H1 (cell line): ENCODE data around the gene HKDC1. TPM values are rescaled to one million over a fixed set of nuclear protein-coding genes. Genes with fewer than 3 reads are reported as not detected.

Experiments
- CTCF ChIA-PET: fragments of 300-600 bp; sonication (Branson Sonifier 250); formaldehyde crosslinking; loops from one replicate; lab custom pipeline; 2021; ENCODE audit not compliant: partially characterized antibody; lab: Charles Lee
- POLR2A ChIA-PET: fragments of 300-600 bp; sonication (Branson Sonifier 250); formaldehyde crosslinking; loops from one replicate; lab custom pipeline; 2021; ENCODE audit warnings: inconsistent platforms; ENCODE audit not compliant: partially characterized antibody; lab: Charles Lee
- DNase-seq, 2 experiments: peaks; one replicate each; pipeline versions ENCODE4 v3.0.0 to v3.0.0-alpha.2; 2010 to 2022; ENCODE audit warnings: low spot score in 2 of 2, low read depth in 1 of 2, mixed read lengths in 1 of 2
- FAIRE-seq: peaks from 2 replicates; lab custom pipeline; 2011; peaks lifted over from hg19 to GRCh38; lab: Jason Lieb, UNC
- H2AFZ ChIP-seq: 2 replicates; pipeline ENCODE4 v1.8.1; 2012; ENCODE audit warnings: low read length, inconsistent platforms
- H2AK5ac ChIP-seq: 2 replicates; pipeline ENCODE4 v1.6.1; 2013; ENCODE audit warnings: low read depth, low read length
- H2BK120ac ChIP-seq: replicated peaks from 2 replicates; pipeline ENCODE3; 2013; ENCODE audit warnings: low read depth, low read length, inconsistent platforms
- H2BK12ac ChIP-seq: 2 replicates; pipeline ENCODE4 v1.6.1; 2013; ENCODE audit warnings: low read depth, low read length
- H2BK15ac ChIP-seq: 2 replicates; pipeline ENCODE4 v1.6.1; 2013; ENCODE audit warnings: low read length
- H2BK20ac ChIP-seq: 2 replicates; pipeline ENCODE4 v1.6.1; 2013; ENCODE audit warnings: low read length
- H2BK5ac ChIP-seq: 2 replicates; pipeline ENCODE4 v1.6.1; 2013; ENCODE audit warnings: low read depth, low read length
- H3K14ac ChIP-seq: 2 replicates; pipeline ENCODE4 v1.6.1; 2013; ENCODE audit warnings: inconsistent platforms; ENCODE audit not compliant: insufficient read length
- H3K18ac ChIP-seq: 2 replicates; pipeline ENCODE4 v1.6.1; 2013; ENCODE audit warnings: low read length; ENCODE audit errors: extremely low read depth
- H3K23ac ChIP-seq: 2 replicates; pipeline ENCODE4 v1.6.1; 2013; ENCODE audit warnings: inconsistent platforms; ENCODE audit not compliant: insufficient read length
- H3K23me2 ChIP-seq: 2 replicates; pipeline ENCODE4 v1.6.1; 2013; ENCODE audit warnings: low read depth, low read length
- H3K27ac ChIP-seq: 2 replicates; pipeline ENCODE4 v1.6.1; 2011; ENCODE audit warnings: low read depth, low read length, inconsistent platforms
- H3K27me3 ChIP-seq, 4 experiments: replicated peaks in 1 of 4; 1 replicate in 1 of 4; 2 replicates in 3 of 4; pipeline versions ENCODE4 v1.6.1 to v1.8.1; 2011 to 2013; ENCODE audit warnings: low read length in 3 of 4, mild to moderate bottlenecking in 3 of 4, inconsistent platforms in 2 of 4, mixed read lengths in 2 of 4, moderate library complexity in 1 of 4; ENCODE audit not compliant: control insufficient read depth in 3 of 4, insufficient read depth in 3 of 4; ENCODE audit errors: extremely low read depth in 1 of 4
- H3K36me3 ChIP-seq, 4 experiments: 2 replicates each; pipeline versions ENCODE4 v1.6.1 to v1.8.1; 2011 to 2013; ENCODE audit warnings: mild to moderate bottlenecking in 4 of 4, low read length in 3 of 4, moderate library complexity in 2 of 4, control low read depth in 1 of 4, inconsistent platforms in 1 of 4; ENCODE audit not compliant: insufficient read depth in 4 of 4, control insufficient read depth in 2 of 4
- H3K4ac ChIP-seq: replicated peaks from 2 replicates; pipeline ENCODE3; 2013; ENCODE audit warnings: low read length, low read depth, mixed read lengths, inconsistent platforms; ENCODE audit not compliant: insufficient read length
- H3K4me1 ChIP-seq, 4 experiments: replicated peaks in 1 of 4; 1 replicate in 1 of 4; 2 replicates in 3 of 4; pipeline versions ENCODE4 v1.6.1 to v1.8.1; 2011 to 2013; ENCODE audit warnings: low read length in 3 of 4, inconsistent platforms in 2 of 4, mixed read lengths in 1 of 4; ENCODE audit not compliant: insufficient read depth in 4 of 4, control insufficient read depth in 3 of 4
- H3K4me2 ChIP-seq, 2 experiments: 2 replicates each; pipeline versions ENCODE4 v1.6.1 to v1.8.1; 2011 to 2013; ENCODE audit warnings: low read depth in 2 of 2, low read length in 2 of 2, control low read depth in 1 of 2, inconsistent platforms in 1 of 2, mild to moderate bottlenecking in 1 of 2; ENCODE audit not compliant: insufficient read depth in 1 of 2
- H3K4me3 ChIP-seq, 4 experiments: fragments of 200-600, 300-600 bp in 1 of 4; sonication (generic), shearing (Covaris generic), sonication (Bioruptor Twin) in 1 of 4; 2 replicates each; pipeline versions ENCODE4 v1.5.1 to v1.8.1; 2011 to 2016; ENCODE audit warnings: low read length in 4 of 4, low read depth in 3 of 4, control low read depth in 2 of 4, inconsistent platforms in 2 of 4, mild to moderate bottlenecking in 2 of 4, mixed read lengths in 1 of 4, moderate library complexity in 1 of 4; ENCODE audit not compliant: insufficient read depth in 2 of 4; ENCODE audit errors: extremely low read depth in 1 of 4
- H3K56ac ChIP-seq: replicated peaks from 2 replicates; pipeline ENCODE3; 2013; ENCODE audit warnings: low read depth, mild to moderate bottlenecking, mixed read lengths, low read length, inconsistent platforms; ENCODE audit not compliant: insufficient read length
- H3K79me1 ChIP-seq: 2 replicates; pipeline ENCODE4 v1.6.1; 2013; ENCODE audit warnings: low read depth, low read length, control low read depth
- H3K79me2 ChIP-seq, 2 experiments: 2 replicates each; pipeline versions ENCODE4 v1.6.1 to v1.8.1; 2012 to 2013; ENCODE audit warnings: low read length in 2 of 2, mild to moderate bottlenecking in 2 of 2, inconsistent platforms in 1 of 2; ENCODE audit not compliant: insufficient read depth in 2 of 2, control insufficient read depth in 1 of 2
- H3K9ac ChIP-seq, 4 experiments: replicated peaks in 1 of 4; 1 replicate in 1 of 4; 2 replicates in 3 of 4; pipeline versions ENCODE4 v1.6.1 to v1.8.1; 2011 to 2013; ENCODE audit warnings: low read depth in 3 of 4, low read length in 3 of 4, control low read depth in 2 of 4, mild to moderate bottlenecking in 2 of 4, moderate library complexity in 2 of 4, inconsistent platforms in 1 of 4; ENCODE audit errors: extremely low read depth in 1 of 4
- H3K9me3 ChIP-seq, 2 experiments: 2 replicates each; pipeline versions ENCODE4 v1.6.1 to v1.8.1; 2012 to 2013; ENCODE audit warnings: mild to moderate bottlenecking in 2 of 2, moderate library complexity in 2 of 2, control low read depth in 1 of 2, inconsistent platforms in 1 of 2, low read depth in 1 of 2, low read length in 1 of 2, mixed read lengths in 1 of 2; ENCODE audit not compliant: insufficient read depth in 2 of 2
- H4K20me1 ChIP-seq, 2 experiments: replicated peaks in 1 of 2; 2 replicates each; pipeline versions ENCODE3 to v1.8.1; 2011 to 2013; ENCODE audit warnings: inconsistent platforms in 2 of 2, low read length in 2 of 2, mild to moderate bottlenecking in 1 of 2; ENCODE audit not compliant: insufficient read depth in 2 of 2, control insufficient read depth in 1 of 2
- H4K5ac ChIP-seq: 2 replicates; pipeline ENCODE4 v1.6.1; 2013; ENCODE audit warnings: low read length, low read depth, mixed read lengths, inconsistent platforms; ENCODE audit not compliant: insufficient read length
- H4K8ac ChIP-seq: 2 replicates; pipeline ENCODE4 v1.8.0; 2013; ENCODE audit warnings: mild to moderate bottlenecking, moderate library complexity, low read length, inconsistent platforms; ENCODE audit not compliant: insufficient read depth; ENCODE audit errors: extremely low read depth
- H4K91ac ChIP-seq: replicated peaks from 2 replicates; pipeline ENCODE3; 2013; ENCODE audit warnings: low read length, mixed read lengths, inconsistent platforms; ENCODE audit not compliant: insufficient read length
- NANOG ChIP-seq: IDR thresholded peaks from 2 replicates; pipeline ENCODE4 v1.6.1; 2011; ENCODE audit warnings: low read length, low read depth, mild to moderate bottlenecking, inconsistent platforms; ENCODE audit not compliant: insufficient read depth, poor library complexity, severe bottlenecking
- WGBS, 2 experiments: shearing (Covaris generic) in 1 of 2; methylation state at CpG; one replicate each; pipeline versions ENCODE4 v1.1.6 to v1.1.7; 2013 to 2015; ENCODE audit warnings: low lambda C conversion rate in 2 of 2, mixed read lengths in 2 of 2, inconsistent platforms in 1 of 2, low coverage in 1 of 2, missing lambda C conversion rate in 1 of 2; ENCODE audit not compliant: insufficient replicate concordance in 2 of 2, insufficient coverage in 1 of 2, insufficient read length in 1 of 2; ENCODE audit errors: extremely low coverage in 1 of 2, missing lambda C conversion rate in 1 of 2; 5-methylcytosine and 5-hydroxymethylcytosine counted together
- polyA plus RNA-seq, 7 experiments: library from polyadenylated mRNA; depleted of rRNA in 3 of 7; stranded (reverse) in 5 of 7; unstranded in 2 of 7; fragments of >200 nt in 5 of 7; fragments of 200-250 nt in 2 of 7; gene quantifications; 1 replicate in 5 of 7; 2 replicates in 1 of 7; 4 replicates in 1 of 7; pipeline versions ENCODE4 v1.2.1 to v1.2.3, GENCODE V29; 2011 to 2013; ENCODE audit warnings: missing spikeins in 2 of 7, mixed read lengths in 2 of 7
- total RNA-seq: library from RNA; stranded (reverse); fragmentation: NEBNext Ultra II Directional; extraction: Animal tissue kit (Norgen Biotek cat#: 25700); gene quantifications from 2 replicates; pipeline ENCODE4 v1.2.1, GENCODE V29; 2021

Gene HKDC1
- total and polyA plus RNA-seq, 2 of the 8 experiments (the other 6 are each of a cell fraction or from before 2014, with no cell fraction given), result 0.12 to 0.78 TPM

DNA sequence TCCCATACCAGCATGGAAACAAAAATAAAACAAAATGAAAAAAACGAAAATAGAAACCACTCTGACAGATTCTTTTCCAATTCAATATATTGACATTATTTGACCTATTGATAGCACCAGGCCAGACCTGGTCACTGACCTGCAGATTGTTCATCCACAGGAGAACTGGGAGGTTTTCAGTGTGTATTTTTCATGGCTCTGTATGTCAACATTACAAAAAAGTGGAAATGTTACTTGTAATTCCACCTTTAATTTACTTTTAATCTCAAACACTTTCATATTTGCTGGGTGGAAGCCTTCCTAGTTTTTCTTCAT is 2.9 kb downstream of the HKDC1 start:
- H3K4me1 ChIP-seq, result peaks cover 4 to 6% (median 5%) of the 10 kb centered on the region in 4 experiments
- H3K23ac ChIP-seq, result no peak overlapping the region
- no peak for FAIRE-seq
- H3K23me2 ChIP-seq, result no peaks in the 10 kb centered on the region
- H3K79me1 ChIP-seq, result no peaks in the 10 kb centered on the region
- no peaks in the 10 kb centered on the region for H3K36me3 ChIP-seq
- no peak overlapping the region for H3K14ac ChIP-seq
- no peak overlapping the region for H3K27ac ChIP-seq
- H4K5ac ChIP-seq, result no peak overlapping the region
- no peaks in the 10 kb centered on the region for H4K20me1 ChIP-seq
- H3K56ac ChIP-seq, result no peak overlapping the region
- H2AFZ ChIP-seq, result peak overlapping the region; percentile 64; the same call in 1 of the 2 replicates
- H4K91ac ChIP-seq, result no peak overlapping the region
- H3K4ac ChIP-seq, result no peak overlapping the region
- H3K27me3 ChIP-seq, result no peaks in the 10 kb centered on the region
- no peak for DNase-seq
- H3K18ac ChIP-seq, result no peak overlapping the region
- 0 out of 2 replicates have a peak overlapping the region, but pooled peaks have one; percentile 80 for H2BK5ac ChIP-seq
- no peak overlapping the region for H2AK5ac ChIP-seq
- ChIA-PET POLR2A (interaction anchor here (0.6 to 1.2 kb wide), 2 partner anchors 124 to 184 kb away, joined by 3 read pairs; no protein-coding TSS in a partner anchor), CTCF (interaction anchor here (0.8 to 3.4 kb wide), 12 partner anchors 9 to 262 kb away, joined by 3 to 13 read pairs (median 4); no protein-coding TSS in a partner anchor)
- no peak overlapping the region for H3K4me2 ChIP-seq
- no peak overlapping the region for H3K4me3 ChIP-seq
- no peak overlapping the region for H4K8ac ChIP-seq
- no peak overlapping the region for H3K9ac ChIP-seq
- WGBS, 2 experiments, result 67% methylated on average over 1 of the region's 1 CpG; no CpG with 5 or more reads in 1 of the 2 experiments
- H2BK12ac ChIP-seq, result no peak overlapping the region
- TF ChIP-seq NANOG, result no peak
- H2BK120ac ChIP-seq, result no peak overlapping the region
- H2BK20ac ChIP-seq, result no peak overlapping the region; the same call in 1 of the 2 replicates
- H2BK15ac ChIP-seq, result no peak overlapping the region
- no peaks in the 10 kb centered on the region for H3K79me2 ChIP-seq
- H3K9me3 ChIP-seq, result no peaks in the 10 kb centered on the region
